HG03139 (cell line): ENCODE data around the gene FSCN2.

Source experiments
- ATAC-seq: cut with Tn5 transposase; IDR thresholded peaks from one replicate; pipeline ENCODE4 v1.9.1; 2021; ENCODE audit not compliant: unreplicated experiment

FSCN2 gene

GRCh38 chr17:81552244-81553017, 24.3 kb downstream of the FSCN2 start, which contains the start of gene FAAP100:
Gene FAAP100 (minus strand): TSS chr17:81552353. CDS start chr17:81552330, 23 bp downstream.
- no peak for ATAC-seq

- no peak for ATAC-seq
Measured at GRCh38 chr17:81553018-81553615, 24.9 kb downstream of the FSCN2 start.

DNA sequence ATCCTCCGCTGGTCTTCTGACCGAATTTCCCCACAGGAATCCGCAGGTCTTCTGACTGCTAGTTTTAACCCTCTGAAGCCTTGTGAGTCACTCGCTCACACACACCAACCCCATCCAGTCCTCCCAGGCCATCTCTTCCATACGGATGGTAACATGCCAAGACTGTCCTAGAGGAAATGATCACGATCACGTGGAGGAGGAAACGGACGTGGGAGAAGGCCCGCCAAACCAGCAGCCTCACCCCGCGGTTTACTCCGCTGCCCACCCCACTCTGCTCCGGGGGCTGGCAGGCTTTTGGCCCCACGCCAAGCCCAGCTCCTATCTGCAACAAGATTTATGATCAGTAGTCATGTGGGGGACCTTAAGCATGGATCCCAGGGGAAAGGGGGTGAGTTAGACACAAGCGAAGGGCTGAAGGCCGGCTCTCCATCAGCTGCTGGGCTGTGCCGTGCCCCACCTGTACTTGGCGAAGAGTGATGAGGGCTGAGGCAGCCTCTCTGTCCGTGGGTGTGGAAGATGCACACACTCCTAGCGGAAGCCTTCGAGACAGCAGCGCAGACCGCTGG, 25.5 kb downstream of the FSCN2 start:
- no peak for ATAC-seq

DNA sequence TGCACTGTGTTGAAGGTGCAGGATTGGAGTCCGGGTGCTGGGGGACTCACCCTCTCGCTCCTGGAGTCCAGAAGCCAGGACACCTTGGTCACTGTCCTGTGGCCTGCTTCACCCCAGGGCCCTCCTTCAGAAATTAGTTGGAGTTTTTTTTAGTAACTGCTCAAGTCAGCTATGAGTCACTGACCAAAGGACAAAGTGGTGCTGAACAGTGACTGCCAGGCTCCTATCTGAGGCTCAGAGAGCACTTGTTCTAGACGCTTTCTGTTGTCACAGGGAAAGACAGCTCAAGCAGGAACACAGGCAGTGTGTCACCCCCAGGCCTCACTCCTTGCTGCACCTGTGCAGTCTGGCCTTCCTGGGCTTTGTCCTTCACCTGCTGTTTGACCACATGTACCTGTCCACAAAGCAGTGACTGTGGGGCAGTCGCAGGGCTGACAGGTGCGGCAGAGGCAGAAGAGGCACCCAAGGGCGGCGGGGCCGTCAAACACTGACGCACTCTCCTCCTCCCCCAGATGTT, 28.1 kb downstream of the FSCN2 start:
- no peak for ATAC-seq

- no peak for ATAC-seq
Measured at GRCh38 chr17:81556863-81557262, 28.7 kb downstream of the FSCN2 start.

GRCh38 chr17:81557276-81558114, 29.3 kb downstream of the FSCN2 start:
- ATAC-seq, result no peak

GRCh38 chr17:81558115-81558468, 29.9 kb downstream of the FSCN2 start:
- no peak for ATAC-seq

- ATAC-seq, result no peak
Measured at GRCh38 chr17:81558941-81559806, 31.0 kb downstream of the FSCN2 start.

GRCh38 chr17:81561494-81561885, 33.3 kb downstream of the FSCN2 start:
- ATAC-seq, result no peak

GRCh38 chr17:81563861-81564586, 35.8 kb downstream of the FSCN2 start:
- no peak for ATAC-seq

GRCh38 chr17:81564778-81565177, 36.6 kb downstream of the FSCN2 start:
- ATAC-seq, result no peak

DNA sequence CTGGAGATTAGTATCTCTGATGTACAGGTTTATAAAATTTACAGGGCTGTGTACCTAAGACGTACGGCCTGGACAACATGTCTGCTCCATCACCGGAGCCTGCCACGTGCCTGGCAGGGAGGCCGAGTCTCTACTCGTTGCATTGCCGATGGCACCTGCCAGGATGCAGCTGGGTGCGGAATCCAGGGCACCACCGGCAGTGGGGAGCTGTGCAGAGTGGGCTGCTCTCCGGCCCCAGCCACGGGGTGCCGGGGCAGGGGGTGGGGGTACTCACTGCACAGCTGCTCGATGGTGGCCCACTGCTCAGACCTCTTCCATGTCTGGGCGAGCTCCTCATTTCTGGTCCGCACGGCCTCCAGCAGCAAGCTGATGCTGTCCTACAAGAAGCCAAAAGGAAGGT, 37.1 kb downstream of the FSCN2 start:
- ATAC-seq, result no peak

- no peak for ATAC-seq
Measured at GRCh38 chr17:81566461-81567126, 38.4 kb downstream of the FSCN2 start.

DNA sequence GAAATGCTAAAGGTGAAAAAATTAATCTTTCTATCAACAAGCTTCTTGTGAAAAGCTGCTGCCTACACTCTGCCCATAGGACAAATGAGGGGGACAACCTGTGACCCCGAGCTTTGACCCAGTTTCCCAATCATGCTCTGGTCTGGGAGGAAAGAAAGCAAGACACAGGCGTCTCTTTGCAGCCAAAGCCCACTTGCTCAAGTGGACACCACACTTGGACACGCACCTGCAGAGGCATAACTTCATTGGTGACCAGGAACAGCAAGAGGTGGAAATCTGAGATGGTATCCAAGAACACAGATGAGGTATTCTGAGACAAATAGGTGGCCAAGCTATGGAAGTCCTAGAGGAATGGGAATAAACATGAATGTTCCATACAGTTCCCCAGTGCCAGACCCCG, 39.0 kb downstream of the FSCN2 start:
- no peak for ATAC-seq

DNA sequence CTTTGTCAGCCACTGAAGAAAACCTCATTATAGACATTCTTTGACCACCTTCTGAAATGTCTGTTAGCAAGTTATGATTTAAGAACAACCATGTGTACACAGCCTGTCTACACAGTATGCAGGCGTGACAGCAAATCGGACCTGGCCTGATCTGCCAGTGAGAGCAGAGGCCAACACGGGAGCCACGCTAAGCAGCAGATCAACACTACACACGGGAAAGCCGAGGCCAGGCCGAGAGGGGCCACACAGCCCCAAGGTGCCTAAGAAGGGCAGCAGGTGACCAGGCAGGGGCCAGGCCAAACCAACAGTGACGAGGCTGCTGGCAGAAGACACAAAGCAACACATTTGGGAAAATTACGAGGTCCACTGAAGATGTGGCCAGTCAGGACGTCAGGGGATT, 40.2 kb downstream of the FSCN2 start:
- ATAC-seq, result no peak

DNA sequence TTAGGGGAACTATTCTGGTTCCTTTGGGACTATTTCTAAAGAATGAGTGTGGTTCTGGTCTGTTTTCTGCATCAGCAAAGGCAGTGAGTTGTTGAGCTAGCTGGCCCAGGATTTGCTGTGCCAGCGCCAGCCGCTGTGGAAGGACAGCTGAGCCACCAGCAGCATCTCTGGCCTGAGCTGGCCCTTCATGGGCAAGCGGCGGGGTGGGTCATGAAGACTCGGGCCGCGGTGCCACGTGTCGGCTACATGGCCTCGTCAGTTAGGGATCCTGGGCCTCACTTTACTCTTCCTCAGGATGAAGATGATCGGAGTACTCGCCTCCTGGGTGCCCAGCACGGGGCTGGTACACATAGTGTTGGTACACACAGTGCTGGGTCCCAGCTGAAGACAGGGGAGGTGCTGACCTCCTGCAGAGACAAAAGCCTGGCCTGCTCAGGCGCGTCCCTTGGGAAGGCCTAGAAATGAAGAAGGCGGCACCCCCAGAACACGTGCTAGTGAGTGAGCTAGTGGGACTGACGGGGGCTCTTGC, 41.9 kb downstream of the FSCN2 start:
- no peak for ATAC-seq

GRCh38 chr17:81570964-81571363, 42.8 kb downstream of the FSCN2 start:
- ATAC-seq, result no peak

GRCh38 chr17:81572563-81573168, 44.5 kb downstream of the FSCN2 start:
- no peak for ATAC-seq
